Measurements from ENCODE around the gene ZNF304. TPM values are rescaled to one million over a fixed set of nuclear protein-coding genes. Genes with fewer than 3 reads are reported as not detected.
"Not testable (repeated sequence)": the region's sequence is repeated elsewhere in the genome, so short reads cannot be mapped to it uniquely, and the experiment has no call there.

The ZNF304 gene
- total RNA-seq, 1 donor from 2014 or later = 13.2 TPM

- Mint-ChIP-seq H3K9me3 (peaks cover 54% of the 10 kb centered on the region), H3K4me1 (no peaks in the 10 kb centered on the region), H3K27ac (no peak overlapping the region), H3K36me3 (peaks cover 87% of the 10 kb centered on the region), H3K4me3 (no peak overlapping the region), H3K27me3 (ENCODE audit: low read depth) (no peaks in the 10 kb centered on the region)
- DNase-seq (ENCODE audit: low spot score in 2 of 2, unreplicated experiment in 2 of 2) = no peak
- TF ChIP-seq, protein P1, sequence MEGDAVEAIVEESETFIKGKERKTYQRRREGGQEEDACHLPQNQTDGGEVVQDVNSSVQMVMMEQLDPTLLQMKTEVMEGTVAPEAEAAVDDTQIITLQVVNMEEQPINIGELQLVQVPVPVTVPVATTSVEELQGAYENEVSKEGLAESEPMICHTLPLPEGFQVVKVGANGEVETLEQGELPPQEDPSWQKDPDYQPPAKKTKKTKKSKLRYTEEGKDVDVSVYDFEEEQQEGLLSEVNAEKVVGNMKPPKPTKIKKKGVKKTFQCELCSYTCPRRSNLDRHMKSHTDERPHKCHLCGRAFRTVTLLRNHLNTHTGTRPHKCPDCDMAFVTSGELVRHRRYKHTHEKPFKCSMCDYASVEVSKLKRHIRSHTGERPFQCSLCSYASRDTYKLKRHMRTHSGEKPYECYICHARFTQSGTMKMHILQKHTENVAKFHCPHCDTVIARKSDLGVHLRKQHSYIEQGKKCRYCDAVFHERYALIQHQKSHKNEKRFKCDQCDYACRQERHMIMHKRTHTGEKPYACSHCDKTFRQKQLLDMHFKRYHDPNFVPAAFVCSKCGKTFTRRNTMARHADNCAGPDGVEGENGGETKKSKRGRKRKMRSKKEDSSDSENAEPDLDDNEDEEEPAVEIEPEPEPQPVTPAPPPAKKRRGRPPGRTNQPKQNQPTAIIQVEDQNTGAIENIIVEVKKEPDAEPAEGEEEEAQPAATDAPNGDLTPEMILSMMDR (IDR thresholded peaks at IDR 0.05; ENCODE audit: unreplicated experiment) = no peak
These were observed 23.1 kb downstream of the ZNF304 start for GRCh38 chr19:57374179-57374578.

GRCh38 chr19:57374647-57375046 is 23.6 kb downstream of the ZNF304 start:
- not testable (repeated sequence) for H3K4me3 Mint-ChIP-seq; H3K4me1 Mint-ChIP-seq; H3K27ac Mint-ChIP-seq; DNase-seq (ENCODE audit: low spot score in 2 of 2, unreplicated experiment in 2 of 2); H3K27me3 Mint-ChIP-seq (ENCODE audit: low read depth)
- peaks cover 90% of the 10 kb centered on the region for H3K36me3 Mint-ChIP-seq
- H3K9me3 Mint-ChIP-seq = peaks cover 58% of the 10 kb centered on the region

GRCh38 chr19:57376151-57376550 is 25.1 kb downstream of the ZNF304 start:
- Mint-ChIP-seq H3K27ac (no peak overlapping the region), H3K4me3 (no peak overlapping the region), H3K27me3 (ENCODE audit: low read depth) (no peaks in the 10 kb centered on the region), H3K9me3 (peaks cover 68% of the 10 kb centered on the region), H3K4me1 (no peaks in the 10 kb centered on the region), H3K36me3 (peaks cover 87% of the 10 kb centered on the region)
- TF ChIP-seq, protein P1 (IDR thresholded peaks at IDR 0.05; ENCODE audit: unreplicated experiment) = no peak
- no peak for DNase-seq (ENCODE audit: low spot score in 2 of 2, unreplicated experiment in 2 of 2)

DNA sequence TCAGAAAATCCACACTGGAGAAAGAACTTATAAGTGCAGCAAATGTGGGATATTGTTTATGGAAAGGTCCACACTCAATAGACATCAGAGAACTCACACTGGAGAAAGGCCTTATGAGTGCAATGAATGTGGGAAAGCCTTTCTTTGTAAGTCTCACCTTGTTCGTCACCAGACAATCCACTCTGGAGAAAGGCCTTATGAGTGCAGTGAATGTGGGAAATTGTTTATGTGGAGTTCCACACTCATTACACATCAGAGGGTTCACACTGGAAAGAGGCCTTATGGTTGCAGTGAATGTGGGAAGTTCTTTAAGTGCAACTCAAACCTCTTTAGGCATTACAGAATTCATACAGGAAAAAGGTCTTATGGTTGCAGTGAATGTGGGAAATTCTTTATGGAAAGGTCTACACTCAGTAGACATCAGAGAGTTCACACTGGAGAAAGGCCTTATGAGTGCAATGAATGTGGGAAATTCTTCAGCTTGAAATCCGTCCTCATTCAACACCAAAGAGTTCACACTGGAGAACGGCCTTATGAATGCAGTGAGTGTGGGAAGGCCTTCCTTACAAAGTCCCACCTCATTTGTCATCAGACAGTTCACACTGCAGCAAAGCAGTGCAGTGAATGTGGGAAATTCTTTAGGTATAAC is 26.6 kb downstream of the ZNF304 start:
- no peak for DNase-seq (ENCODE audit: low spot score in 2 of 2, unreplicated experiment in 2 of 2)
- H3K9me3 Mint-ChIP-seq = peaks cover 67% of the 10 kb centered on the region
- no peak overlapping the region for H3K4me3 Mint-ChIP-seq
- TF ChIP-seq, protein P1 (IDR thresholded peaks at IDR 0.05; ENCODE audit: unreplicated experiment) = no peak
- no peaks in the 10 kb centered on the region for H3K4me1 Mint-ChIP-seq
- H3K36me3 Mint-ChIP-seq = peaks cover 74% of the 10 kb centered on the region
- no peaks in the 10 kb centered on the region for H3K27me3 Mint-ChIP-seq (ENCODE audit: low read depth)
- no peak overlapping the region for H3K27ac Mint-ChIP-seq

DNA sequence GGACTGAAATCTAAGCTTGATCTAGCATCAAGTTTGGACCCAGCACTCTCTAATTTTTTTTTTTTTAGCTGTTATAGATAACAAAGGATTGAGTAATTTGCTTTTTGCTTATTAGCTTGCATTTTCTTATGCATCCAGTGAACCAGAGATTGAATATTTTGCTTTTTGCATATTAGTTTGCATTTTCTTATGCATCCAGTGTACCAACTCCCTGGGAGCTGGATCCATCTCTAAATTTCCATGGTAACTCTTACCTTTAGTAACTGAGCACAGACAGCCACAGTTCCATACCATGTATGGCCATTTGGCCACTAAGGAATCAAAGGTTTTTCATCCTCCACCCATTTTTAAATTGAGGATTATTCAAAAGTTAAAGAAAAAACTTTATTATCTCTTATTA is 29.9 kb downstream of the ZNF304 start:
- Mint-ChIP-seq H3K4me1 (no peaks in the 10 kb centered on the region), H3K9me3 (peaks cover 44% of the 10 kb centered on the region), H3K27me3 (ENCODE audit: low read depth) (peaks cover 6% of the 10 kb centered on the region), H3K36me3 (peaks cover 41% of the 10 kb centered on the region), H3K27ac (no peak overlapping the region), H3K4me3 (no peak overlapping the region)
- TF ChIP-seq, protein P1 (IDR thresholded peaks at IDR 0.05; ENCODE audit: unreplicated experiment) = no peak
- DNase-seq (ENCODE audit: low spot score in 2 of 2, unreplicated experiment in 2 of 2) = no peak

DNA sequence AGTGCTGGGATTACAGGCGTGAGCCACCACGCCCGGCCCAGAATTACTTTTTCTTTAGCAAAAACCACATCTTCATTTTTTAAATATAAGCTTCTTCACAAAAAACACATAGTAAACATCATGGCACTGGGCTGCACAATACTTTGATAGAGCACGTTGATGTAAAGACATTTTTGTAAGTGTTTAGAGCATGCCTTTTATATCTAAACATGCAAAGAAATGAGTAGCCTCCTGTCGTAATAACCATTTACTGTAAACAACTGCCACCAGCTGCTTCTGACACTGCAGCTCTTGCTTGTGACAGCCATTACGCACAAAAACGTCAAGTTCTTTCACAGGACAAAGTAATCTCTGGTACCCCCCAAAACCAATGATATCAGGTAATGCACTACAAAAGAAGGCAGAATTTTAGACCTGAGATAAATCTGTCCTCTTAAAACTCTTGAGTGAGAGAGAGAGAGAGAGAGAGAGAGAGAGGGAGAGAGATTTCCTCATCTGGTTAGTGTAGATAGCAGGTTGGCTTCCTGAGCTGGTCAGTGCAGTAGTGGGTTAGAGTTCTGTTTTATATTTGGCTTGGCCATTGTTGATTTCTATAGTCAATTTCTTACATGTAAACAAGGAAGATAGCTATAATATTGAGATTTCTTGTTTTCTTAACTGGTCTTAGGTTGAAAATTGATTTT is 31.9 kb downstream of the ZNF304 start:
- peaks cover 26% of the 10 kb centered on the region for H3K9me3 Mint-ChIP-seq
- H3K4me3 Mint-ChIP-seq = no peak overlapping the region
- H3K4me1 Mint-ChIP-seq = no peaks in the 10 kb centered on the region
- no peak overlapping the region for H3K27ac Mint-ChIP-seq
- TF ChIP-seq, protein P1 (IDR thresholded peaks at IDR 0.05; ENCODE audit: unreplicated experiment) = no peak
- DNase-seq (ENCODE audit: low spot score in 2 of 2, unreplicated experiment in 2 of 2) = no peak
- H3K36me3 Mint-ChIP-seq = peaks cover 21% of the 10 kb centered on the region
- H3K27me3 Mint-ChIP-seq (ENCODE audit: low read depth) = peaks cover 9% of the 10 kb centered on the region

Data from mesothelial cell of epicardium (in vitro differentiated cells).